ENCODE data around the gene GRB10.

- TF ChIP-seq CTCF (IDR thresholded peaks at IDR 0.05): no peak
- TF ChIP-seq ZFX (IDR thresholded peaks at IDR 0.05; ENCODE audit: borderline replicate concordance): no peak
Observed at GRCh38 chr7:50608196-50608906, 174.3 kb downstream of the GRB10 start.
